Activated CD8-positive, alpha-beta memory T cell treated with anti-CD3 and anti-CD28 coated beads for 1 hour (primary cell): ENCODE data around the gene CCL28.
"Not testable (repeated sequence)": the region's sequence is repeated elsewhere in the genome, so short reads cannot be mapped to it uniquely, and the experiment has no call there.

ENCODE experiments used
- DNase-seq, 2 donors: peaks; one replicate each; pipeline ENCODE4 v3.0.0-alpha.2; 2020; ENCODE audit warnings: low read depth in 1 of 2; ENCODE audit errors: extremely low read depth in 1 of 2

Gene CCL28, protein sequence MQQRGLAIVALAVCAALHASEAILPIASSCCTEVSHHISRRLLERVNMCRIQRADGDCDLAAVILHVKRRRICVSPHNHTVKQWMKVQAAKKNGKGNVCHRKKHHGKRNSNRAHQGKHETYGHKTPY

GRCh38 chr5:43412156-43412555, at the start of gene CCL28:
Gene CCL28, minus strand, starts transcription at chr5:43412391. Its CDS starts 75 bp downstream, at chr5:43412316.
- no peak for DNase-seq

GRCh38 chr5:43461066-43461465, 48.9 kb upstream of the CCL28 start:
- DNase-seq: no peak

DNA sequence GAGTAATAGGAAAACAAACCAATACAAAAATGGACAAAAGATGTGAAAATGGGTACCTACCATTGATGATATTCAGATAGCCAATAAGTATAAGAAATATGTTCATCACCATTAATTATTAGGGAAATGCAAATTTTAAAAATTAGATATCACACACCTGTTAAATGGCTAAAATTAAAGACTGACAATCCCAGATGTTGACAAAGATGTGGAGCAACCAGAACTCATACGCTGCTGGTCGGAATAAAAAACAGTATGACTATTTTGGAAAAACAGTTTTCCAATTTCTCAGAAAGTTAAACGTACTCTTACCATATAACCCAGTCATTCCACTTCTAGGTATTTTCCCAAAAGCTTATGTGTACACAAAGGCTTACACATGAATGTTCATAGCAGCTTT, 44.4 kb upstream of the CCL28 start:
- DNase-seq: no peak

- DNase-seq: not testable (repeated sequence)
Observed at GRCh38 chr5:43441575-43441974, 29.4 kb upstream of the CCL28 start.

DNA sequence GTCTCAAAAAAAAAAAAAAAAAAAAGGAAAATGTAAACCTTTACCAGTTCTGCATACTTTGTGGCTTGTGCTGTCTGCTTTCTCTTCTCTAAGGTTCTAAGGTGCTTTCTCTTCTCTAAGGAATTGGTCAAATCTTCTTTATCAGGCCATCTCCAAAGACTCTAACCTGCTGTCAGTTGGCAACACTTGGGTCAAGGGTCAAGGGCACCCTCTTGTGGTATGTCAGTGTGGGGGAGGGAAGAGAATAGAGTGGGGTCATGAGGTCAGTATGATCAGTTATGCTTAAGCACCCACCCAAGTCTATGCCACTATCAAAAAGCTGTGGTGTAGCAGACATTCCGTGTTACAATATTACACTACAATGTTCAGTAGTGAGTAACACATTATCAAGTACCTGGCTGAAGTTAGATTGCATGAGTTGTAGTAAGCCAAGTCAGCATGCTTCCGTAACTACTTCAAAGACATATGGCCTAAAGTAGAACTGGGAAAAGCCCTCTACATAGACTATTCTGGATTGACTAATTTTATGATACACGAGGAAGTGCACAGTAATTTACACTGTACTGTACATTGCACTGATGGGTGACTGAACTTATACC, 25.0 kb upstream of the CCL28 start:
- DNase-seq: no peak

DNA sequence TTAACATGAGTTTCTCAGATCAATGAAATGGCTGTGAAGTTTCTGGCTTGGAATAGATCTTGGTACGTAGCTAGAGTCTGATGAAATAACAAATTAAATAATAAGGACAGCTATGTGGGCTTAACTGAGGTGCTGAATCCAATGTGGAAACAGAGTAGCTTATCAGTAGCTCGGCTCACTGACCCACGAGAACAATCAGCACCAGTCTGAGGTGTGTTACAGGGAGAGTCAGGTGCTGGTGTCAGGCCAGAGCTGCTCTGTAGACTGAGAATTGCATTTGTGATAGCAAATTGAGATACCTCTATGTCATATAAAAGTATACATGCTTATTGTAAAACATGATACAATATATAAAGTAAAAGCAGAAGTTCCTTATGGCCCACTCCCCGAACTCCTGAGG, 21.2 kb upstream of the CCL28 start:
- no peak for DNase-seq

- no peak for DNase-seq
Observed at GRCh38 chr5:43432486-43433375, 20.5 kb upstream of the CCL28 start.

- no peak for DNase-seq
Observed at GRCh38 chr5:43429706-43430105, 17.5 kb upstream of the CCL28 start.

GRCh38 chr5:43429016-43429415, 16.8 kb upstream of the CCL28 start:
- DNase-seq: no peak

- DNase-seq: no peak
Observed at GRCh38 chr5:43427306-43427705, 15.1 kb upstream of the CCL28 start.

GRCh38 chr5:43425983-43426382, 13.8 kb upstream of the CCL28 start:
- DNase-seq: no peak

GRCh38 chr5:43423086-43423485, 10.9 kb upstream of the CCL28 start:
- not testable (repeated sequence) for DNase-seq

GRCh38 chr5:43422143-43422542, 10.0 kb upstream of the CCL28 start:
- DNase-seq: no peak

DNA sequence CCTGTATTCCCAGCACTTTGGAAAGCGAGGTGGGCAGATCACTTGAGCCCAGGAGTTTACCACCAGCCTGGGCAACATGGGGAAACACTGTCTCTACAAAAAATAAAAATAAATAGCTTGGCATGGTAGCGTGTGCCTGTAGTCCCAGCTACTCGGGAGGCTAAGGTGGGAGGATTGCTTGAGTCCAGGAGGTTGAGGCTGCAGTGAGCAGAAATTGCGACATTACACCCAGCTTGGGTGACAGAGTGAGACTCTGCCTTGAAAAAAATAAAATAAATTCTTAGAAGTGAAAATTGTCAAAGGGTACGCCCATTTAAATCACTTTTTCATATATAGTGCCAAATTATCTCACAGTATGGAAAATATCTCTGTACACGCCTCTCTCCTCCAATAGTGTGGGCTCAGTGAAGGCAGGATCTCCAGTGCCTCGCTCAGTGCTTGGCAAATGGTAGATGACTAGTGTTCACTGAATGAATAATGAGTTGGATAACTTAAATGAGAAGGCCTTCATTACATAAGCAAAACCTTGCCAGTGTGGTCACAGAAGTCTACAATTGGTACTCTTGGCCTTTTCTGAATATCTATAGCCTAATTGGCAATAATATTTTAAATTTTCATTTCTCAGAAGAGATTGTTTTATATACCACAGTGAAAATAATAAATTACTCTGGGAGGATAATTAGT, 9.4 kb upstream of the CCL28 start:
- no peak for DNase-seq

GRCh38 chr5:43420241-43420640, 8.1 kb upstream of the CCL28 start:
- no peak for DNase-seq

DNA sequence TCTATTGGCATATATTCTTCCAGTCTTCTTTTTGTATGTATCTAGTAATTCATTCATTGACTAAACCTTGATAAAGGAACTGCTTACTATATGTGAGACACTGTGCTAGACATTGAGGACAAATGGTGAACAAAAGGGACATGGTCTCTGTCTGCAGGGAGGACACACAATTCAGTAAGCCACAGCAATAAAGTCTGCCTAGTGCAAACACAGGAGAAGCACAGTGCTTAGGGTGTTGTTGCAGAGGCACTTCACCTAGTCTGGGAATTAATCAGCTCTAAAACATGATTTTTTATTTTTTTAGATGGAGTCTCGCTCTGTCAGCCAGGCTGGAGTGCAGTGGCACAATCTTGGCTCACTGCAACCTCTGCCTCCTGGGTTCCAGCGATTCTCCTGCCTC, 6.4 kb upstream of the CCL28 start:
- no peak for DNase-seq

DNA sequence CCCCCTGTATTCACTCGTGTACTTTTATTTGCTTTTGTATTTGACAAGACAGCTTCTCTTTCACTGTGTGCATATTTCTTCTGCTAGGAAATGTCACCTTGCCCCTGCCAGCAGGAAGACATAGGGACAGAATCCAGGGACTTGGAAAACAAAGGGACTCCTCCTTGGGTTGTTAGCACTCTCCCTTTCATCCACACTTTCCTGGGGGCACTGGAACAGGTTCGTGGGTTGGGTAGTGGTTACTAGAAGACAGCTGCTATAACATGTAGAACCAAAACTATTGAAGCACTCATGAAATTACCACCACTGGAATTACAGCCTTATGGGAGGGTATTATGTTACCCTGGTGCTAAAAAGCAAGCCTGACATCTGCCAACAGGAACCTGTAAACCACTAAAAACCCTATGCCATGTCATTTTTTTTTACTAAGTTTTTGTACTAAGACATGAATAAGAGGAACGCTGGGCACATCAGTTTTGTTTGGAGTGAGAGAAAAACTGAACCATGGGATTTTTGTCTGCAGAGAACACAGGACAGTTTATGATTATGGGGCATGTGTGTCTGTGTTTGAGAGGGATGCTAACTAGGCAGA, 4.7 kb upstream of the CCL28 start:
- DNase-seq: no peak

DNA sequence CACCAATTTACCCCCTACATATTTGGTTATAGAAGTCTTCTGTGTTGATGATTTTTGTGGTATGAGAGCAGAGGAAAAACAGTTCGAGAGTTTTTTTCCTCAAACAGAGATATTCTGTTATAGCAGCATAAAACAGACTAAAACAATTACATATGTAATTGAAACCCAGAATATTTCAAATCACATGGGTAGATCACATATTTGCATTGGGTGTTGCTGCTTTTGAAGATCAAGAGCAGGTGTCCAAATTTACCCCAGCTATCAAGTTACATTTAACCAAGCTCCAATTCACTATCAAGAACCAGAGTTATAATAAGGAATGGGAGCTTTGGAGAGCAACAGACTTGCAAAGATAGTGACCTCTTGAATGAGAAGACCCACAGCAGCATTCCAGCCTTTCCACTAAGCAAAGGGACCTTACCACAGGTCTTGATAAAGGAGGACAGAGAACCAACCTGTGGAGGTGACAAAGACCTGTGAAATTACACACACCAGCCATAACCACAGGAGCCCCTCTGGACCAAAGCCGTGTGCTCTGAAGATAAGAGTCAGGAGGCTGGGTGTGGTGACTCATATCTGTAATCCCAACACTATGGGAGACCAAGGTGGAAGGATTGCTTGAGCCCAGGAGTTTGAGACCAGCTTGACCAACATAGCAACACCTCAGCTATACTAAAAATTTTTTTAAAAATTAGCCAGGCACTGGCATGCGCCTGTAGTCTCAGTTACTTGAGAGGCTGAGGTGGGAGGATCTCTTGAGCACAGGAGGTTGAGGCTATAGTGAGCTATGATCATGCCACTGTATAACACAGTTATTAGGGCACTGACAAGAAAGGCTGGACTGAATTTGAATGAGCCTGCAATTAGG, 4.0 kb upstream of the CCL28 start:
- no peak for DNase-seq

DNA sequence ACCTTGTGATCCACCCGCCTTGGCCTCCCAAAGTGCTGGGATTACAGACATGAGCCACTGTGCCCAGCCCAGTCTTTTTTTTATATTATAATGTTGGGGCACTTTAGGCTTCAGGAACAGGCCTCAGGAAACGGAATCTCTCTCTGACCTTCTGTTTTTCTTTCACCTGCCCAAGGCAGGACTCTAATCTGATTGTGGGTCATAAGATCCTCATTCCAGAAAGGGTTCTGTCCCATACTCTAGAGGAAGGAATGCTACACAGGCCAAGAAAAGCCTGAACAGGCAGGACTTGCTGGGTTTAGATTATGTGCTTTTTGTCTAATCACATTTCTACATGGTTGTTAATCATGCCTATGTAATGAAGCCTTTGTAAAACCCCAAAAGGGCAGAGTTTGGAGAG, 1.8 kb upstream of the CCL28 start:
- DNase-seq: no peak

- no peak for DNase-seq
Observed at GRCh38 chr5:43412644-43413043, 453 bp upstream of the CCL28 start.
